ENCODE measurements around the gene CCDC177. TPM values are rescaled to one million over a fixed set of nuclear protein-coding genes. Genes with fewer than 3 reads are reported as not detected.

CCDC177 gene
- total and polyA plus RNA-seq, 7 experiments from 2014 or later = not detected

GRCh38 chr14:69531135-69531534 is 43.5 kb downstream of the CCDC177 start:
- H3K9me3 Mint-ChIP-seq = no peaks in the 10 kb centered on the region
- no peaks in the 10 kb centered on the region for H3K4me1 Mint-ChIP-seq
- Histone ChIP-seq H3K27me3 (ENCODE audit: control insufficient read depth in 2 of 2, insufficient read depth in 2 of 2, low read length in 2 of 2) (no peaks in the 10 kb centered on the region), H3K9me3 (ENCODE audit: control insufficient read depth in 2 of 3, low read length in 3 of 3) (no peaks in the 10 kb centered on the region), H3K27ac (ENCODE audit: low read depth, low read length) (no peak overlapping the region), H3K4me1 (ENCODE audit: control insufficient read depth in 2 of 2, insufficient read depth in 2 of 2, low read length in 2 of 2) (no peaks in the 10 kb centered on the region), H3K4me3 (ENCODE audit: low read length) (no peak overlapping the region), H3K36me3 (ENCODE audit: control insufficient read depth in 2 of 3, insufficient read depth in 3 of 3, low read length in 3 of 3) (no peaks in the 10 kb centered on the region)
- DNase-seq = no peak
- H3K27ac Mint-ChIP-seq = no peak overlapping the region
- no peak for ATAC-seq
- H3K36me3 Mint-ChIP-seq = no peaks in the 10 kb centered on the region
- CTCF ChIA-PET = interaction anchor here (0.6 kb wide), 1 partner anchor 99 kb away, joined by 3 read pairs; no protein-coding TSS in a partner anchor
- intact Hi-C loops (cut with micrococcal nuclease) = no loop called here
- POLR2A ChIA-PET = no interaction called here
- H3K4me3 Mint-ChIP-seq = no peak overlapping the region
- H3K27me3 Mint-ChIP-seq = peaks cover 23 to 32% (median 25%) of the 10 kb centered on the region in 5 donors

GRCh38 chr14:69530095-69530494 is 44.6 kb downstream of the CCDC177 start:
- ChIA-PET CTCF (no interaction called here), POLR2A (no interaction called here)
- Mint-ChIP-seq H3K4me1 (no peaks in the 10 kb centered on the region), H3K27me3 (peaks cover 16 to 23% (median 19%) of the 10 kb centered on the region in 5 donors), H3K4me3 (no peak overlapping the region), H3K27ac (no peak overlapping the region), H3K36me3 (no peaks in the 10 kb centered on the region), H3K9me3 (no peaks in the 10 kb centered on the region)
- no peaks in the 10 kb centered on the region for H3K4me1 ChIP-seq (ENCODE audit: control insufficient read depth in 2 of 2, insufficient read depth in 2 of 2, low read length in 2 of 2)
- H3K4me3 ChIP-seq (ENCODE audit: low read length) = no peak overlapping the region
- H3K9me3 ChIP-seq (ENCODE audit: control insufficient read depth in 2 of 3, low read length in 3 of 3) = no peaks in the 10 kb centered on the region
- intact Hi-C loops (cut with micrococcal nuclease) = no loop called here
- no peak for ATAC-seq
- H3K27ac ChIP-seq (ENCODE audit: low read depth, low read length) = no peak overlapping the region
- H3K36me3 ChIP-seq (ENCODE audit: control insufficient read depth in 2 of 3, insufficient read depth in 3 of 3, low read length in 3 of 3) = no peaks in the 10 kb centered on the region
- DNase-seq = no peak
- H3K27me3 ChIP-seq (ENCODE audit: control insufficient read depth in 2 of 2, insufficient read depth in 2 of 2, low read length in 2 of 2) = no peaks in the 10 kb centered on the region

DNA sequence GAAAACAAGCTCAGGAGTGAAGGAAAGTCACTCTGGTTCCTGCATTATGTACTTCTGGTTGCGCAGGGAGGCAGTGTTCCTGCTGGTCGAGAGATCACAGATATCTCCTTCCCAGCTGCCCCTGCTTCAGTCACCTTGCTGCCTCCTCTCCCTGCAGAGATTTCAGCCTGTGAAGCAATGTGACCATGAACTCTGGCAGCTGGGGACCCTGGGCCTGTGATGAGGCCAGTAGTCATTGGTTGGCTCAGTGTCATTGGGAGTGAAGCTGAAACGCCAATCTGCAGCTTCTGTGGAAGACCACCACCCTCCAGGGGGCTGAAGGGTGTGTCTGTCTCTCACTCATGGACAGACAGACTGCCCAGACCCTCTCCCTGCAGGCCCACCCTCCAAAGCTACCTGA is 45.1 kb downstream of the CCDC177 start:
- no peaks in the 10 kb centered on the region for H3K4me1 Mint-ChIP-seq
- Histone ChIP-seq H3K27ac (ENCODE audit: low read depth, low read length) (no peak overlapping the region), H3K4me3 (ENCODE audit: low read length) (no peak overlapping the region), H3K4me1 (ENCODE audit: control insufficient read depth in 2 of 2, insufficient read depth in 2 of 2, low read length in 2 of 2) (no peaks in the 10 kb centered on the region), H3K27me3 (ENCODE audit: control insufficient read depth in 2 of 2, insufficient read depth in 2 of 2, low read length in 2 of 2) (no peaks in the 10 kb centered on the region), H3K36me3 (ENCODE audit: control insufficient read depth in 2 of 3, insufficient read depth in 3 of 3, low read length in 3 of 3) (no peaks in the 10 kb centered on the region), H3K9me3 (ENCODE audit: control insufficient read depth in 2 of 3, low read length in 3 of 3) (no peaks in the 10 kb centered on the region)
- ChIA-PET POLR2A (no interaction called here), CTCF (interaction anchor here (0.6 kb wide), 1 partner anchor 55 kb away, joined by 5 read pairs; no protein-coding TSS in a partner anchor)
- DNase-seq = peak in 1 of 9 donors; percentile 3
- peaks cover 11 to 25% (median 14%) of the 10 kb centered on the region in 5 donors for H3K27me3 Mint-ChIP-seq
- no peaks in the 10 kb centered on the region for H3K9me3 Mint-ChIP-seq
- no peak overlapping the region for H3K4me3 Mint-ChIP-seq
- ATAC-seq = no peak
- no peak overlapping the region for H3K27ac Mint-ChIP-seq
- intact Hi-C loops (cut with micrococcal nuclease) = no loop called here
- no peaks in the 10 kb centered on the region for H3K36me3 Mint-ChIP-seq

DNA sequence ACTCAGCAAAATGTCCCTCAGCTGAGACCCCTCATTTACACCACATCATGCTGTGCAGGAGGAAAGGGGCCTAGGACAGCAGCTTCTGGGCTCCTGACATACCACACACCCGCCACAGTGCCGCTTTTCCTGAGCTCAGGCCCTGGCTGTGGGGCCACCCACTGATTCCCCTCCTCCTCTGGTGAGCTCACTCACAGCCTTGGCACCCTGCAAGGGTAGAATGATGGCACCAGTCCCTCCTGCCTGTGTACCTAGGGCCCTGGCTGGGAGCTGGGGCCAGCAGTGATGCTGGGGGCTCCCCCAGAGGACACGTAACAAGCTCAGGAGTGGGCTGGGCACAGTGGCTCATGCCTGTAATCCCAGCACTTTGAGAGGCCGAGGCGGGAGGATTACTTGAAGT is 45.7 kb downstream of the CCDC177 start:
- peaks cover 10 to 25% (median 12%) of the 10 kb centered on the region in 5 donors for H3K27me3 Mint-ChIP-seq
- no peak overlapping the region for H3K4me3 Mint-ChIP-seq
- no peaks in the 10 kb centered on the region for H3K9me3 Mint-ChIP-seq
- Histone ChIP-seq H3K36me3 (ENCODE audit: control insufficient read depth in 2 of 3, insufficient read depth in 3 of 3, low read length in 3 of 3) (no peaks in the 10 kb centered on the region), H3K4me1 (ENCODE audit: control insufficient read depth in 2 of 2, insufficient read depth in 2 of 2, low read length in 2 of 2) (no peaks in the 10 kb centered on the region), H3K27me3 (ENCODE audit: control insufficient read depth in 2 of 2, insufficient read depth in 2 of 2, low read length in 2 of 2) (no peaks in the 10 kb centered on the region), H3K27ac (ENCODE audit: low read depth, low read length) (no peak overlapping the region), H3K4me3 (ENCODE audit: low read length) (no peak overlapping the region), H3K9me3 (ENCODE audit: control insufficient read depth in 2 of 3, low read length in 3 of 3) (no peaks in the 10 kb centered on the region)
- H3K4me1 Mint-ChIP-seq = no peaks in the 10 kb centered on the region
- H3K27ac Mint-ChIP-seq = no peak overlapping the region
- DNase-seq (peak in 1 of 9 donors; percentile 13), ATAC-seq (no peak)
- POLR2A ChIA-PET = no interaction called here
- H3K36me3 Mint-ChIP-seq = no peaks in the 10 kb centered on the region
- CTCF ChIA-PET = interaction anchor here (0.6 kb wide), 1 partner anchor 56 kb away, joined by 5 read pairs; no protein-coding TSS in a partner anchor
- intact Hi-C loops (cut with micrococcal nuclease) = no loop called here

- Histone ChIP-seq H3K27ac (ENCODE audit: low read depth, low read length) (no peak overlapping the region), H3K4me1 (ENCODE audit: control insufficient read depth in 2 of 2, insufficient read depth in 2 of 2, low read length in 2 of 2) (no peaks in the 10 kb centered on the region)
- ATAC-seq = no peak
Observed at GRCh38 chr14:69528143-69528542, 46.5 kb downstream of the CCDC177 start.

DNA sequence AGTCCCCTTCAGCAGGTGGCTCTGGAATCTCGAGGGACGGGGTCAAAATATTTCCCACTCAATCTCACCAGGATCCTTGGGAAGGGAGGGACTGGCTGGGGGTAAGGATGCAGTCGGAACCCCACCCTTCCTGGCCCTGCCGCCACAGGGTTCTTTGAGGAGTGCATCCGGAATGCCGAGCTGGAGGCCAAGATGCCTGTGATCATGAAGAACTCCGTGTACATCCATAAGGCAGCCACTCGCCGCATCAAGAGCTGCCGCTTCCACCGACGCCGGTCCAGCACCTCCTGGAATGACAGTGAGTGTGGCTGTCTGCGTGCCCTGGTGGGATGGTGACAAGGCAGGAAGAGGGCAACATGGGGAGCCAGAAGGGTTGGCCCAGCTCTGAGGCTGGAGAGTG is 47.0 kb downstream of the CCDC177 start:
- no peaks in the 10 kb centered on the region for H3K36me3 ChIP-seq (ENCODE audit: control insufficient read depth in 2 of 3, insufficient read depth in 3 of 3, low read length in 3 of 3)
- ChIA-PET POLR2A (no interaction called here), CTCF (no interaction called here)
- H3K4me1 Mint-ChIP-seq = no peaks in the 10 kb centered on the region
- intact Hi-C loops (cut with micrococcal nuclease) = no loop called here
- no peak overlapping the region for H3K27ac ChIP-seq (ENCODE audit: low read depth, low read length)
- no peaks in the 10 kb centered on the region for H3K36me3 Mint-ChIP-seq
- no peak for DNase-seq
- no peak overlapping the region for H3K4me3 ChIP-seq (ENCODE audit: low read length)
- no peak overlapping the region for H3K4me3 Mint-ChIP-seq
- no peak for ATAC-seq
- H3K27me3 Mint-ChIP-seq = peaks cover 0 to 15% (median 6%) of the 10 kb centered on the region in 5 donors
- no peaks in the 10 kb centered on the region for H3K9me3 ChIP-seq (ENCODE audit: control insufficient read depth in 2 of 3, low read length in 3 of 3)
- no peak overlapping the region for H3K27ac Mint-ChIP-seq
- no peaks in the 10 kb centered on the region for H3K4me1 ChIP-seq (ENCODE audit: control insufficient read depth in 2 of 2, insufficient read depth in 2 of 2, low read length in 2 of 2)
- H3K27me3 ChIP-seq (ENCODE audit: control insufficient read depth in 2 of 2, insufficient read depth in 2 of 2, low read length in 2 of 2) = no peaks in the 10 kb centered on the region
- H3K9me3 Mint-ChIP-seq = no peaks in the 10 kb centered on the region

More at GRCh38 chr14:69528143-69528542, 46.5 kb downstream of the CCDC177 start:
- CTCF ChIA-PET = no interaction called here
- Mint-ChIP-seq H3K4me3 (no peak overlapping the region), H3K27me3 (peaks cover 2 to 20% (median 9%) of the 10 kb centered on the region in 5 donors), H3K36me3 (no peaks in the 10 kb centered on the region), H3K27ac (no peak overlapping the region), H3K4me1 (no peaks in the 10 kb centered on the region), H3K9me3 (no peaks in the 10 kb centered on the region)
- H3K36me3 ChIP-seq (ENCODE audit: control insufficient read depth in 2 of 3, insufficient read depth in 3 of 3, low read length in 3 of 3) = no peaks in the 10 kb centered on the region
- POLR2A ChIA-PET = no interaction called here
- no peak for DNase-seq
- no peaks in the 10 kb centered on the region for H3K9me3 ChIP-seq (ENCODE audit: control insufficient read depth in 2 of 3, low read length in 3 of 3)
- H3K27me3 ChIP-seq (ENCODE audit: control insufficient read depth in 2 of 2, insufficient read depth in 2 of 2, low read length in 2 of 2) = no peaks in the 10 kb centered on the region
- intact Hi-C loops (cut with micrococcal nuclease) = no loop called here
- H3K4me3 ChIP-seq (ENCODE audit: low read length) = no peak overlapping the region

GRCh38 chr14:69525896-69526295 is 48.8 kb downstream of the CCDC177 start:
- Histone ChIP-seq H3K4me1 (ENCODE audit: control insufficient read depth in 2 of 2, insufficient read depth in 2 of 2, low read length in 2 of 2) (no peaks in the 10 kb centered on the region), H3K4me3 (ENCODE audit: low read length) (no peak overlapping the region), H3K36me3 (ENCODE audit: control insufficient read depth in 2 of 3, insufficient read depth in 3 of 3, low read length in 3 of 3) (no peaks in the 10 kb centered on the region), H3K27me3 (ENCODE audit: control insufficient read depth in 2 of 2, insufficient read depth in 2 of 2, low read length in 2 of 2) (no peaks in the 10 kb centered on the region), H3K27ac (ENCODE audit: low read depth, low read length) (no peak overlapping the region), H3K9me3 (ENCODE audit: control insufficient read depth in 2 of 3, low read length in 3 of 3) (no peaks in the 10 kb centered on the region)
- no peak for ATAC-seq
- Mint-ChIP-seq H3K27ac (no peak overlapping the region), H3K9me3 (no peaks in the 10 kb centered on the region), H3K36me3 (no peaks in the 10 kb centered on the region), H3K4me3 (no peak overlapping the region), H3K27me3 (peaks cover 0 to 9% (median 6%) of the 10 kb centered on the region in 5 donors), H3K4me1 (no peaks in the 10 kb centered on the region)
- POLR2A ChIA-PET = no interaction called here
- DNase-seq = no peak
- intact Hi-C loops (cut with micrococcal nuclease) = no loop called here
- CTCF ChIA-PET = no interaction called here

Data from naive thymus-derived CD4-positive, alpha-beta T cell (primary cell).